Loucy (cell line): ENCODE measurements around the gene VGF.

Source experiments
- CTCF ChIP-seq: fragments of 200-600 bp; sonication (generic); conservative IDR thresholded peaks from 2 replicates; pipeline ENCODE4 v1.5.1; 2014; ENCODE audit warnings: mild to moderate bottlenecking, antibody characterized with exemption, low read length
- EZH2phosphoT487 ChIP-seq: fragments of 200-600 bp; IDR thresholded peaks from 2 replicates; pipeline ENCODE4 v1.6.1; 2018; ENCODE audit warnings: antibody characterized with exemption, mild to moderate bottlenecking, moderate library complexity, borderline replicate concordance

DNA sequence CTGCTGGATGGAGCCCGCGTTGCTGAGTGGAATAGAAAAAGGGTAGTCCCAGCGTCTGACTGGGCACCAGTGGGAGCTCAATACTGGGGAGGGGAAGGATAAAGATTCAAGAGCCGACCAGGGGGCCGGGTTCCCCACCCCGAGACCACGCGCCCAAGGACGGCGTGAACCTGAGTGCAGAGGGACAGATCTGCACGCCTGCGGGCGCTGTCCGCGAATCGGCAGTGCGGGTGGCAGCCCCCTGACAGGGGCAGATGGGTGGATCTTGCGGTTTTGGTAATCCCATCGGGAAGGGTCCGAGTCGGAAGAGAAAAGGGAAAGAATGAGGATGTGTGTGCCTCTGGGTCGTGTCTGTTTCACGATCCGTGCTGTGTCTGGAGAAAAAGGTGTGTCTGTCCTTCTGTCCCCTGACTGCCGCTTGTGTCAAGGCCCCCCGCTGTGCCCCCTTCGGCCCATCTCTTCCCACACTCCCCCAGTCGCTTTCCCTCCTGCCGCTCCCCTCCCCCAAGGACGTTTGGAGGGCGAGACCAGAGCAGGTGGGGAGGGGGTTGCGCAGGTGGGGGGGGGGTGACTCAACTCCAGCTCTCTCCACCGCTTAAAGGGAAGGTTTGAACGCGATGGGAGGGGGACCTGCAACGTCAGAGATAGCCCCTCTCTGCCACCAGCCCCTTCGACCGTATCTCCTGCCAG is 734 bp upstream of the VGF start:
- no peak for TF ChIP-seq CTCF
- no peak for TF ChIP-seq EZH2phosphoT487
